Endothelial cell of umbilical vein (primary cell): ENCODE data around the gene ZNF850.
A peak's percentile ranks its signal among the peaks of the same experiment; 100 is the strongest.

ENCODE experiments used
- CTCF ChIP-seq, 2 donors: IDR thresholded peaks; 1 replicate in 1 of 2; 2 replicates in 1 of 2; pipeline ENCODE4 v1.5.1; 2011; ENCODE audit warnings: low read length in 2 of 2, mild to moderate bottlenecking in 2 of 2, moderate library complexity in 2 of 2, control low read depth in 1 of 2, inconsistent platforms in 1 of 2, low read depth in 1 of 2; ENCODE audit not compliant: insufficient read depth in 1 of 2; ENCODE audit errors: extremely low read depth in 1 of 2
- EZH2 ChIP-seq: IDR thresholded peaks from 2 replicates; pipeline ENCODE4 v1.6.1; 2012; ENCODE audit warnings: borderline replicate concordance, low read depth, mild to moderate bottlenecking, moderate library complexity, low read length, inconsistent platforms; ENCODE audit not compliant: severe bottlenecking
- FOS ChIP-seq: IDR thresholded peaks from 2 replicates; pipeline ENCODE4 v1.6.1; 2011; ENCODE audit warnings: mild to moderate bottlenecking, low read length, moderate library complexity, borderline replicate concordance; ENCODE audit not compliant: insufficient read depth
- GATA2 ChIP-seq: IDR thresholded peaks from 2 replicates; pipeline ENCODE4 v1.7.0; 2011; ENCODE audit warnings: low read depth, mild to moderate bottlenecking, moderate library complexity, mixed read lengths, low read length; ENCODE audit not compliant: insufficient read length, insufficient read depth
- JUN ChIP-seq: IDR thresholded peaks from 2 replicates; pipeline ENCODE4 v1.6.1; 2011; ENCODE audit warnings: borderline replicate concordance, low read depth; ENCODE audit not compliant: insufficient read length, insufficient read depth
- MAX ChIP-seq: IDR thresholded peaks from 2 replicates; pipeline ENCODE4 v1.6.1; 2011; ENCODE audit not compliant: insufficient read depth, insufficient read length
- MYC ChIP-seq: IDR thresholded peaks from one replicate; pipeline ENCODE4 v1.6.1; 2011; ENCODE audit warnings: mild to moderate bottlenecking, low read depth, low read length
- POLR2A ChIP-seq: IDR thresholded peaks from 2 replicates; pipeline ENCODE4 v1.6.1; 2012; ENCODE audit warnings: low read depth, mild to moderate bottlenecking, control low read depth, low read length
- POLR2AphosphoS5 ChIP-seq: IDR thresholded peaks from 2 replicates; pipeline ENCODE4 v1.6.1; 2012; ENCODE audit warnings: low read depth, mild to moderate bottlenecking, control low read depth, low read length, moderate library complexity; ENCODE audit not compliant: insufficient read depth

GRCh38 chr19:36772311-36773222 is at the start of gene ZNF850:
- no peak for TF ChIP-seq CTCF (IDR thresholded peaks at IDR 0.05; ENCODE audit: extremely low read depth in 1 of 2, insufficient read depth in 1 of 2, low read depth in 1 of 2, low read length in 2 of 2)
- TF ChIP-seq POLR2AphosphoS5: peak; percentile 17
- no peak for TF ChIP-seq MYC
- no peak for TF ChIP-seq POLR2A
- no peak for TF ChIP-seq EZH2
- TF ChIP-seq GATA2: no peak
- no peak for TF ChIP-seq FOS
- TF ChIP-seq JUN: no peak
- no peak for TF ChIP-seq MAX
